ENCODE measurements around the gene KDM4C.

The KDM4C gene

DNA sequence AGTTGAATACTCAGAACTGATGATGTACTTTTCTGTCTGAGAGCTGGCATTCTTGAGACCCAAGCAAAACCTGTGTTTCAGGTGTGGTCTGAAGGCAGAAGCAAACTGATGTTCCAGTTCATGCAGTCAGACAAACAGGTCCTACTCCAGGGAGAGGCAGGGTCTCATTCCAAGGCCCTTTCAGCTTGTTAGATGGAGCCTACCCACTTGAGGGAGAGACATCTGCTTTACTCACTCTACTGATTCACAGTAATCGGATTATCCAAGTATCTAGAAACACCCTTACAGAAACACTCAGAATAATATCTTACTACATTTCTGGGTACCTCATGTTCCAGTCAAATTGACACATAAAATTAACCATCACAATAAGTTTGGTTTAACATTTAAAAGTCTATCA lies 207.8 kb downstream of the KDM4C start:
- TF ChIP-seq CTCF (IDR thresholded peaks at IDR 0.05; ENCODE audit: low read depth, low read length, missing control alignments), result no peak
- DNase-seq (ENCODE audit: extremely low read depth, low read depth), result no peak
- H3K4me3 ChIP-seq (replicated peaks; ENCODE audit: low read depth, low read length), result no peak overlapping the region

GRCh38 chr9:6968271-6968670 lies 210.5 kb downstream of the KDM4C start:
- DNase-seq (ENCODE audit: extremely low read depth, low read depth), result no peak
- no peak for TF ChIP-seq CTCF (IDR thresholded peaks at IDR 0.05; ENCODE audit: low read depth, low read length, missing control alignments)
- no peak overlapping the region for H3K4me3 ChIP-seq (replicated peaks; ENCODE audit: low read depth, low read length)

- no peak for TF ChIP-seq CTCF (IDR thresholded peaks at IDR 0.05; ENCODE audit: low read depth, low read length, missing control alignments)
- H3K4me3 ChIP-seq (replicated peaks; ENCODE audit: low read depth, low read length), result no peak overlapping the region
- no peak for DNase-seq (ENCODE audit: extremely low read depth, low read depth)
Observed at GRCh38 chr9:6969805-6970204, 212.0 kb downstream of the KDM4C start.

- no peak overlapping the region for H3K4me3 ChIP-seq (replicated peaks; ENCODE audit: low read depth, low read length)
- no peak for TF ChIP-seq CTCF (IDR thresholded peaks at IDR 0.05; ENCODE audit: low read depth, low read length, missing control alignments)
- no peak for DNase-seq (ENCODE audit: extremely low read depth, low read depth)
Observed at GRCh38 chr9:6973089-6973488, 215.3 kb downstream of the KDM4C start.

DNA sequence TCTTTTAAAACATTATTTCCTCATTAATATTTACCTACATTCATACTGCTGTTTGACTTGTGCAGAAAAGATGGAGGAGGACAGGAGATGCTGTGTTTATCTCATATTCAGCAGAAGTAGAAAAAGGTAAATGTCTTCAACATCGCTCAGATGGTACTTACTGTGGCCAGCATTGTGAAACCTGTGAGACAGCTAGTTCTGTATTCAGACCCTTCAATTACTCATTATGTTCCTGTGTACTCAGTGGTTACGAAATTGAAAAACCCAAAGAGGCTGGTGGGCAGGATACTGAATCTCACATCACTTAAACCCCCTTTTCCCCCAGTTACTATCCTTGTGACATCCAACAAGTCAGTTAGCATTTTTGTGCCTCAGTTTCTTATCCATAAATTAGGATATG lies 216.0 kb downstream of the KDM4C start:
- H3K4me3 ChIP-seq (replicated peaks; ENCODE audit: low read depth, low read length), result no peak overlapping the region
- TF ChIP-seq CTCF (IDR thresholded peaks at IDR 0.05; ENCODE audit: low read depth, low read length, missing control alignments), result no peak
- no peak for DNase-seq (ENCODE audit: extremely low read depth, low read depth)

- no peak overlapping the region for H3K4me3 ChIP-seq (replicated peaks; ENCODE audit: low read depth, low read length)
- no peak for TF ChIP-seq CTCF (IDR thresholded peaks at IDR 0.05; ENCODE audit: low read depth, low read length, missing control alignments)
- no peak for DNase-seq (ENCODE audit: extremely low read depth, low read depth)
Observed at GRCh38 chr9:6975198-6975597, 217.4 kb downstream of the KDM4C start.

DNA sequence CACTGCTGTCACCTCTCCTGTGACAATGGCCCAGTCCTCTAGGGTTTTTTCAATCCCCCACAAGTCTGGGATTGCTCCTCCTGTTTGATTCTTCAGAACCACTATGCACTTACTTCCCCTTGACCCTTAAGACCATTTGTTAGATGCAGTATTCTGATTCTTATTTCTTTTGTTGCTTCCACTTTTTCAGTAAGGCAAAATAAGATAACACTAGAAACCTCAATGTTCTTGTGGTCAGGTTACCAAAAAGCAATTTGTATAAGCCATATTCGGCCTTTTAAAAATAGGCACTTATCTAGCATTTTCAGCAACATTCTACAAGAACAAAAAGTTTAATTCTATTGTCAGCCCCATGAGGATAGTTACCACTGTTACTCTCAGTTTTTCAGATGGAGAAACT lies 220.0 kb downstream of the KDM4C start:
- TF ChIP-seq CTCF (IDR thresholded peaks at IDR 0.05; ENCODE audit: low read depth, low read length, missing control alignments), result no peak
- DNase-seq (ENCODE audit: extremely low read depth, low read depth), result no peak
- H3K4me3 ChIP-seq (replicated peaks; ENCODE audit: low read depth, low read length), result no peak overlapping the region

Measured in HFF-Myc (cell line).